GM23248 (cell line): Measurements from ENCODE around the gene RABGAP1L. TPM values are rescaled to one million over a fixed set of nuclear protein-coding genes. Genes with fewer than 3 reads are reported as not detected.

ENCODE experiments used
- DNase-seq: peaks from one replicate; pipeline ENCODE4 v3.0.0-alpha.2; 2015
- H2AFZ ChIP-seq: fragments of 200-600 bp; sonication (generic); 2 replicates; pipeline ENCODE4 v1.6.1; 2016; ENCODE audit warnings: antibody characterized with exemption
- H3F3A ChIP-seq: fragments of 200-600 bp; sonication (generic); 2 replicates; pipeline ENCODE4 v1.6.1; 2016; ENCODE audit warnings: mild to moderate bottlenecking, antibody characterized with exemption, mixed run types; ENCODE audit not compliant: insufficient read depth
- H3K27ac ChIP-seq: fragments of 200-600 bp; sonication (generic); 2 replicates; pipeline ENCODE4 v1.5.1; 2016; ENCODE audit warnings: mild to moderate bottlenecking
- H3K27me3 ChIP-seq: fragments of 200-600 bp; sonication (generic); replicated peaks from 2 replicates; pipeline ENCODE4 v1.6.1; 2016; ENCODE audit warnings: mild to moderate bottlenecking; ENCODE audit not compliant: insufficient read depth
- H3K36me3 ChIP-seq: fragments of 200-600 bp; sonication (generic); 2 replicates; pipeline ENCODE4 v1.6.1; 2016; ENCODE audit warnings: low read depth, mild to moderate bottlenecking
- H3K4me1 ChIP-seq: fragments of 200-600 bp; sonication (generic); 2 replicates; pipeline ENCODE4 v1.6.1; 2016; ENCODE audit warnings: mild to moderate bottlenecking; ENCODE audit not compliant: insufficient read depth
- H3K4me2 ChIP-seq: fragments of 200-600 bp; sonication (generic); one replicate; pipeline ENCODE4 v1.6.1; 2016; ENCODE audit warnings: mild to moderate bottlenecking; ENCODE audit not compliant: unreplicated experiment
- H3K4me3 ChIP-seq: fragments of 200-600 bp; sonication (generic); 2 replicates; pipeline ENCODE4 v1.5.1; 2016; ENCODE audit warnings: mild to moderate bottlenecking
- H3K79me2 ChIP-seq: fragments of 200-600 bp; sonication (generic); 2 replicates; pipeline ENCODE4 v1.6.1; 2016; ENCODE audit warnings: mild to moderate bottlenecking; ENCODE audit not compliant: insufficient read depth
- H3K9ac ChIP-seq: fragments of 200-600 bp; sonication (generic); 2 replicates; pipeline ENCODE4 v1.6.1; 2016; ENCODE audit warnings: mild to moderate bottlenecking
- H3K9me2 ChIP-seq: fragments of 200-600 bp; sonication (generic); 2 replicates; pipeline ENCODE4 v1.6.1; 2016; ENCODE audit warnings: mixed run types, mild to moderate bottlenecking, moderate library complexity; ENCODE audit not compliant: insufficient read depth
- H3K9me3 ChIP-seq: fragments of 200-600 bp; sonication (generic); one replicate; pipeline ENCODE4 v1.6.1; 2017; ENCODE audit warnings: low read depth
- H4K20me1 ChIP-seq: fragments of 200-600 bp; sonication (generic); 2 replicates; pipeline ENCODE4 v1.6.0; 2016; ENCODE audit not compliant: insufficient read depth
- EZH2 ChIP-seq: fragments of 200-600 bp; sonication (generic); IDR thresholded peaks from 2 replicates; pipeline ENCODE4 v1.6.1; 2018; ENCODE audit warnings: antibody characterized with exemption, mild to moderate bottlenecking; ENCODE audit not compliant: insufficient read depth, poor library complexity, severe bottlenecking
- EZH2phosphoT487 ChIP-seq: fragments of 200-600 bp; sonication (generic); IDR thresholded peaks from 2 replicates; pipeline ENCODE4 v1.6.1; 2018; ENCODE audit warnings: antibody characterized with exemption, moderate library complexity, mild to moderate bottlenecking, low read depth; ENCODE audit not compliant: insufficient read depth
- WGBS, 2 experiments: methylation state at CpG; one replicate each; pipeline ENCODE4 v1.1.6; 2015 to 2017; ENCODE audit warnings: low lambda C conversion rate in 2 of 2, low coverage in 1 of 2; ENCODE audit errors: missing lambda C conversion rate in 2 of 2; 5-methylcytosine and 5-hydroxymethylcytosine counted together
- in situ Hi-C: fragments of 300-500 bp; cut with MboI; formaldehyde crosslinking; loops from 2 replicates; pipeline ENCODE4 v1.15.0; 2020
- polyA plus RNA-seq: library from polyadenylated mRNA; unstranded; fragments of >200 nt; fragmentation: Nextera tagmentation; extraction: Ambion mirVana; gene quantifications from 2 replicates; pipeline ENCODE4 v1.2.1, GENCODE V29; 2016
- total RNA-seq: library from RNA; depleted of rRNA; stranded (reverse); fragments of >200 nt; shearing (Covaris generic); gene quantifications from 2 replicates; pipeline ENCODE4 v1.2.3, GENCODE V29; 2014

RABGAP1L gene
- total and polyA plus RNA-seq, 2 experiments from 2014 or later: 13.7 to 21.6 TPM

DNA sequence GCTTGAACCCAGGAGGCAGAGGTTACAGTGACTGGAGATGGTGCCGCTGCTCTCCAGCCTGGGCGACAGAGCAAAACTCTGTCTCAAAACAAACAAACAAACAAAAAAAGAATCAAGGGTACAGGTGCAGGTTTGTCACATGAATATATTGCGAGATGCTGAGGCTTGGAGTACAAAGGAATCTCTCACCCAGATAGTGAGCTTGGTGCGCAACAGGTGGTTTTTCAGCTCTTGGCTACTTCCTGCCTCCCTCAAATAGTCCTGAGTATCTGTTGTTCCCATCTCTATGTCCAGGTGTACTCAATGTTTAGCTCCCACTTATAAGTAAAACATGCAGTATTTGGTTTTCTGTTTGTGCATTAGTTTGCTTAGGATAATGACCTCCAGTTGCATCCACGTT is 666.5 kb downstream of the RABGAP1L start:
- Histone ChIP-seq H3K27ac (no peak overlapping the region), H3K9me3 (no peaks in the 10 kb centered on the region), H3K27me3 (no peaks in the 10 kb centered on the region), H2AFZ (no peak overlapping the region), H3F3A (no peaks in the 10 kb centered on the region), H3K36me3 (no peaks in the 10 kb centered on the region), H4K20me1 (no peaks in the 10 kb centered on the region), H3K4me2 (no peak overlapping the region), H3K4me1 (no peaks in the 10 kb centered on the region), H3K4me3 (no peak overlapping the region), H3K9ac (no peak overlapping the region), H3K79me2 (no peaks in the 10 kb centered on the region), H3K9me2 (no peaks in the 10 kb centered on the region)
- DNase-seq: no peak
- in situ Hi-C loops: no loop called here
- TF ChIP-seq EZH2 (no peak), EZH2phosphoT487 (no peak)
- 89 to 91% methylated on average over 5 of the region's 5 CpGs for whole genome bisulfite sequencing, 2 experiments

- 39 to 44% methylated on average over 3 of the region's 3 CpGs for WGBS, 2 experiments
- H3K27ac ChIP-seq: no peak overlapping the region
- H3K9me3 ChIP-seq: no peaks in the 10 kb centered on the region
- H3K4me1 ChIP-seq: no peaks in the 10 kb centered on the region
- TF ChIP-seq EZH2phosphoT487: no peak
- TF ChIP-seq EZH2: no peak
- H3K36me3 ChIP-seq: no peaks in the 10 kb centered on the region
- in situ Hi-C loops: no loop called here
- H4K20me1 ChIP-seq: no peaks in the 10 kb centered on the region
- H3K4me2 ChIP-seq: no peak overlapping the region
- H3K9ac ChIP-seq: no peak overlapping the region
- no peak overlapping the region for H2AFZ ChIP-seq
- DNase-seq: no peak
- no peaks in the 10 kb centered on the region for H3K27me3 ChIP-seq
- no peaks in the 10 kb centered on the region for H3F3A ChIP-seq
- H3K9me2 ChIP-seq: no peaks in the 10 kb centered on the region
- no peak overlapping the region for H3K4me3 ChIP-seq
- H3K79me2 ChIP-seq: no peaks in the 10 kb centered on the region
Measured at GRCh38 chr1:174828264-174828663, 668.9 kb downstream of the RABGAP1L start.

GRCh38 chr1:174829990-174830389 is 670.7 kb downstream of the RABGAP1L start:
- in situ Hi-C loops: no loop called here
- H2AFZ ChIP-seq: no peak overlapping the region

GRCh38 chr1:174836543-174836942 is 677.2 kb downstream of the RABGAP1L start:
- Histone ChIP-seq H3K79me2 (no peaks in the 10 kb centered on the region), H3K4me1 (no peaks in the 10 kb centered on the region), H3K36me3 (no peaks in the 10 kb centered on the region), H3K27ac (no peak overlapping the region), H4K20me1 (no peaks in the 10 kb centered on the region), H3K27me3 (no peaks in the 10 kb centered on the region), H3F3A (no peaks in the 10 kb centered on the region), H3K4me2 (no peak overlapping the region), H3K4me3 (no peak overlapping the region), H3K9me2 (no peaks in the 10 kb centered on the region), H3K9me3 (no peaks in the 10 kb centered on the region), H2AFZ (no peak overlapping the region), H3K9ac (no peak overlapping the region)
- TF ChIP-seq EZH2phosphoT487 (no peak), EZH2 (no peak)
- DNase-seq: peak; percentile 38
- WGBS, 2 experiments: 91 to 93% methylated on average over 4 of the region's 4 CpGs
- in situ Hi-C loops: no loop called here

More at GRCh38 chr1:174829990-174830389, 670.7 kb downstream of the RABGAP1L start:
- no peak overlapping the region for H3K27ac ChIP-seq
- no peaks in the 10 kb centered on the region for H3K79me2 ChIP-seq
- no peaks in the 10 kb centered on the region for H3K27me3 ChIP-seq
- DNase-seq: no peak
- WGBS, 2 experiments: 95 to 100% methylated on average over 1 of the region's 1 CpG
- no peak overlapping the region for H3K4me3 ChIP-seq
- H3K4me1 ChIP-seq: no peaks in the 10 kb centered on the region
- H3K9ac ChIP-seq: no peak overlapping the region
- no peaks in the 10 kb centered on the region for H3K9me2 ChIP-seq
- no peaks in the 10 kb centered on the region for H3K36me3 ChIP-seq
- no peak overlapping the region for H3K4me2 ChIP-seq
- TF ChIP-seq EZH2 (no peak), EZH2phosphoT487 (no peak)
- H3F3A ChIP-seq: no peaks in the 10 kb centered on the region
- H3K9me3 ChIP-seq: no peaks in the 10 kb centered on the region
- no peaks in the 10 kb centered on the region for H4K20me1 ChIP-seq

DNA sequence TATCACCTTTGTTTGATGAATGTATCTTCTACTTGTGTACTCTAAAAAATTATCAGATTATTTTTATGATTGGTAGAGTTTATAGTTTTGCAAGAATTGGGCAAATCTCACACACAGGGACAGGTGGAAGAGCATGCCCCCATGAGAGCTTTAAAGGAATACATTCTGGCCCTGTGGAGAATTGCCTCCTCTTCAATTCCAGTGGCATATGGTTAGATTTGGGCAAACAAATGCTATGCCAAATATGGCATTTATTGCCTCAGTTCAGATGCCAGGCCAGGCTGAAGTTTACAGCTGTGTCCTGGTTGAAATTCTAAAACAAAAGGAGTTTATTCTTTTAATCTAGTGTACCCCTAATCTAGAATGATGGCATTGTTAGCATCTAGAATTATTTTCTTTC is 678.1 kb downstream of the RABGAP1L start:
- Histone ChIP-seq H2AFZ (no peak overlapping the region), H3K4me2 (no peak overlapping the region), H3K4me3 (no peak overlapping the region), H3F3A (no peaks in the 10 kb centered on the region), H3K27me3 (no peaks in the 10 kb centered on the region), H3K36me3 (no peaks in the 10 kb centered on the region), H3K9ac (no peak overlapping the region), H3K27ac (no peak overlapping the region), H3K4me1 (no peaks in the 10 kb centered on the region), H3K9me3 (no peaks in the 10 kb centered on the region), H3K79me2 (no peaks in the 10 kb centered on the region), H4K20me1 (no peaks in the 10 kb centered on the region), H3K9me2 (no peaks in the 10 kb centered on the region)
- no peak for DNase-seq
- in situ Hi-C loops: no loop called here
- TF ChIP-seq EZH2phosphoT487: no peak
- no peak for TF ChIP-seq EZH2
